ENCODE results near the gene SH2D1A. TPM values are rescaled to one million over a fixed set of nuclear protein-coding genes. Genes with fewer than 3 reads are reported as not detected.

The SH2D1A gene
- total and polyA plus RNA-seq, 10 of the 15 experiments (the other 5 are each of a cell fraction or from before 2014, with no cell fraction given): 0.33 to 8.8 (median 0.54) TPM; not detected in 1

DNA sequence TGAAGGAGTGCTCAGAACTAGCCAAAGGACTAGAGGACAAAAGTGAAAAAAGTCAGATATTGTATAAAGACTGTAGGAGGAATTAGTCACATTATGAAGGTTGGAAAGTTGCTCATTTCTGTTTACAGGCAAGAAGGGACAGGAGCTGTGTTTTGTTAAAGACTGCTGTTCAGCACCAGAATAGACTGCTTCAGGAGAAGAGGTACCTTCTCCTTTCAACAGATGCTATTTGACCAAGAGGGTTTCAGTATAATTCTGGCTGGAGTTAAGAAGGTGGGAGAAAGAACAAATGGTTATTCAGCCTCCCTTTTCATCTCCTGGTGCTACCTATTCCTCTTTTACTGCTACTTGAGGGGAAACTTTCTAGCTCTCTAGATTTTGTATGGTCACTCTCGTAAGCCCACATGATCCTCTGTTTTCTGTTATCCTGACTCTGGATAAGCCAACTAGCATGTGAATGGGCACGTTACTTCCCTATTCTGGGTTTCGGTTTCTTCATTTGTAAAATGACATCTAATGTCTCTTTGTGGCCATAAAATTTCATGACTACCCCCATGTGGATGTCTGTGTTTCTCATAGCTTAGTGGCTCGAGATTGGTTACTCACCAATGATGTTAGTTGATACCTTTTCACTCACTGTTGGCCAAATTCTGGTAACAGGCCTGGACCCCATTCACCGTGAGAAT, 68.9 kb downstream of the SH2D1A start (continued):
- no peak for TF ChIP-seq FOXK2 (IDR thresholded peaks at IDR 0.05)

GRCh38 chrX:124421898-124422655, 75.7 kb downstream of the SH2D1A start:
- TF ChIP-seq CREM (IDR thresholded peaks at IDR 0.05; ENCODE audit: low read depth): no peak
- TF ChIP-seq RELA (IDR thresholded peaks at IDR 0.05; ENCODE audit: borderline replicate concordance, partially characterized antibody): no peak

More at GRCh38 chrX:124421898-124422655, 75.7 kb downstream of the SH2D1A start:
- Histone ChIP-seq H3K27me3 (replicated peaks in 1 of 2; ENCODE audit: control insufficient read depth in 2 of 2, insufficient read depth in 2 of 2, low read length in 1 of 2) (no peaks in the 10 kb centered on the region), H3K4me3 (no peak overlapping the region), H2AFZ (ENCODE audit: control insufficient read depth, low read depth, low read length) (no peak overlapping the region), H3K36me3 (ENCODE audit: control insufficient read depth in 2 of 2, insufficient read depth in 2 of 2, low read length in 1 of 2) (no peaks in the 10 kb centered on the region), H3K27ac (ENCODE audit: control insufficient read depth, insufficient read depth) (no peak overlapping the region), H4K20me1 (ENCODE audit: control insufficient read depth, insufficient read depth) (no peaks in the 10 kb centered on the region), H3K9me3 (replicated peaks; ENCODE audit: control insufficient read depth, insufficient read depth, low read length) (no peaks in the 10 kb centered on the region), H3K4me1 (ENCODE audit: control insufficient read depth, insufficient read depth, low read length) (no peaks in the 10 kb centered on the region), H3K4me2 (ENCODE audit: control insufficient read depth, insufficient read depth) (no peak overlapping the region), H3K79me2 (ENCODE audit: control insufficient read depth, insufficient read depth, low read length) (no peaks in the 10 kb centered on the region), H3K9ac (ENCODE audit: control insufficient read depth, insufficient read depth, low read length) (no peak overlapping the region)
- ChIA-PET SMC1A (ENCODE audit: uncharacterized antibody, unreplicated experiment) (interaction anchor here (0.9 kb wide), 1 partner anchor 72 kb away, joined by 3 read pairs; no protein-coding TSS in a partner anchor), CTCF (no interaction called here), POLR2A (interaction anchor here (0.6 to 0.7 kb wide), 2 partner anchors 11 to 39 kb away, joined by 3 to 5 read pairs; no protein-coding TSS in a partner anchor), RAD21 (ENCODE audit: unreplicated experiment) (no interaction called here)
- FAIRE-seq (no peak), DNase-seq (ENCODE audit: low read depth, low spot score) (no peak), ATAC-seq (no peak)
- intact Hi-C loops (cut with micrococcal nuclease; ENCODE audit: unreplicated experiment): no loop called here
- no TSS peak for BruUV-seq (replicated peaks)
- in situ Hi-C loops (cut with MboI): loop anchor here (25.0 kb wide), 1 partner anchor 715 kb away; no protein-coding TSS in a partner anchor
- 46% methylated on average over 15 of the region's 15 CpGs for WGBS (ENCODE audit: insufficient coverage, insufficient replicate concordance, low lambda C conversion rate, missing lambda C conversion rate)

Small RNA genes lying within 50 kb of the gene (small RNA-seq; reads per million reads assigned to genes)
- not detected for gene AL022718.1

Other genes with a start within 250 kb of the SH2D1A start
- 0.11 and 0.22 TPM in 2 replicates for gene TEX13D, start 13.9 kb upstream of the SH2D1A start, total RNA-seq (2014; rRNA removed)
- gene TEX13D, start 13.9 kb upstream of the SH2D1A start, total RNA-seq (2014; rRNA removed; fragmentation: Illumina TruSeq; extraction: Trizol): 0.14 and 0.22 TPM in 2 replicates
- gene TEX13D, start 13.9 kb upstream of the SH2D1A start, total RNA-seq (2021): 0.15 and 0.24 TPM in 2 replicates
- gene TEX13D, start 13.9 kb upstream of the SH2D1A start, polyA plus RNA-seq (2011; rRNA removed): 2.9 and 4.6 TPM in 2 replicates
- gene TEX13D, start 13.9 kb upstream of the SH2D1A start, polyA plus RNA-seq (2014; fragmentation: Illumina TruSeq; extraction: Trizol): 0.17 and 0.19 TPM in 2 replicates
- under 1 TPM in 1 of 2 experiments, not detected in 1; 0.20 TPM for gene TEX13D, start 13.9 kb upstream of the SH2D1A start, polyA plus RNA-seq (2014; fragmentation: Nextera tagmentation; extraction: Ambion mirVana)
- 0.10 and 0.31 TPM in 2 replicates for gene TEX13D, start 13.9 kb upstream of the SH2D1A start, polyA plus RNA-seq (2014; rRNA removed)
- gene TEX13D, start 13.9 kb upstream of the SH2D1A start, polyA plus RNA-seq (2016; fragmentation: Nextera tagmentation; extraction: Ambion mirVana): under 1 TPM; 0.13 to 0.14 TPM